Common myeloid progenitor, CD34-positive (primary cell): ENCODE results near the gene DRAM2.

Source experiments
- CTCF ChIA-PET: fragments of 350-600 bp; sonication (Branson Sonifier 250); formaldehyde crosslinking; loops from one replicate; lab custom pipeline; 2021; ENCODE audit warnings: antibody characterized with exemption; lab: Charles Lee
- POLR2A ChIA-PET: fragments of 350-600 bp; sonication (Branson Sonifier 250); formaldehyde crosslinking; loops from one replicate; lab custom pipeline; 2021; ENCODE audit warnings: antibody characterized with exemption; lab: Charles Lee
- DNase-seq, 3 donors: peaks; one replicate each; pipeline versions ENCODE4 v3.0.0 to v3.0.0-alpha.2; 2013
- H3K27ac ChIP-seq, 2 experiments: 1 replicate in 1 of 2; 2 replicates in 1 of 2; pipeline ENCODE4 v1.7.0; 2013; ENCODE audit warnings: inconsistent platforms in 2 of 2, low read length in 2 of 2, mild to moderate bottlenecking in 2 of 2, low read depth in 1 of 2, moderate library complexity in 1 of 2; ENCODE audit not compliant: severe bottlenecking in 2 of 2, insufficient read depth in 1 of 2, poor library complexity in 1 of 2
- H3K27me3 ChIP-seq, 5 experiments: replicated peaks in 2 of 5; 1 replicate in 3 of 5; 2 replicates in 2 of 5; pipeline versions ENCODE4 v1.6.1 to v1.7.0; 2013; ENCODE audit warnings: low read length in 4 of 5, mild to moderate bottlenecking in 2 of 5, moderate library complexity in 2 of 5, inconsistent platforms in 1 of 5; ENCODE audit not compliant: insufficient read depth in 5 of 5, control insufficient read depth in 4 of 5
- H3K36me3 ChIP-seq, 4 experiments: 1 replicate in 2 of 4; 2 replicates in 2 of 4; pipeline versions ENCODE4 v1.6.1 to v1.7.0; 2013; ENCODE audit warnings: low read length in 3 of 4, control low read depth in 1 of 4, mild to moderate bottlenecking in 1 of 4; ENCODE audit not compliant: control insufficient read depth in 4 of 4, insufficient read depth in 4 of 4
- H3K4me1 ChIP-seq, 4 experiments: 1 replicate in 3 of 4; 2 replicates in 1 of 4; pipeline versions ENCODE4 v1.6.1 to v1.7.1; 2013; ENCODE audit warnings: low read length in 3 of 4, mild to moderate bottlenecking in 3 of 4, control low read depth in 1 of 4, inconsistent platforms in 1 of 4, moderate library complexity in 1 of 4; ENCODE audit not compliant: control insufficient read depth in 4 of 4, insufficient read depth in 4 of 4; ENCODE audit errors: control extremely low read depth in 1 of 4
- H3K4me3 ChIP-seq, 7 experiments: 1 replicate in 4 of 7; 2 replicates in 3 of 7; pipeline versions ENCODE4 v1.5.1 to v1.7.0; 2013; ENCODE audit warnings: mild to moderate bottlenecking in 7 of 7, low read length in 6 of 7, moderate library complexity in 6 of 7, inconsistent platforms in 2 of 7, low read depth in 2 of 7, control low read depth in 1 of 7; ENCODE audit not compliant: insufficient read depth in 4 of 7, control insufficient read depth in 1 of 7; ENCODE audit errors: extremely low read depth in 1 of 7
- H3K9me3 ChIP-seq, 5 experiments: 1 replicate in 4 of 5; 2 replicates in 1 of 5; pipeline versions ENCODE4 v1.6.1 to v1.7.1; 2013; ENCODE audit warnings: low read length in 4 of 5, mild to moderate bottlenecking in 2 of 5, inconsistent platforms in 1 of 5, low read depth in 1 of 5, moderate library complexity in 1 of 5; ENCODE audit not compliant: control insufficient read depth in 4 of 5, insufficient read depth in 2 of 5; ENCODE audit errors: control extremely low read depth in 1 of 5
- WGBS: methylation state at CpG from one replicate; pipeline ENCODE4 v1.1.5; 2013; ENCODE audit not compliant: insufficient coverage; 5-methylcytosine and 5-hydroxymethylcytosine counted together

DRAM2 gene

GRCh38 chr1:111145542-111145941, 5.6 kb upstream of the DRAM2 start:
- ChIA-PET CTCF (interaction anchor here (1.4 kb wide), 1 partner anchor 10 kb away, joined by 3 read pairs; no protein-coding TSS in a partner anchor), POLR2A (no interaction called here)
- H3K27ac ChIP-seq = no peak overlapping the region
- H3K27me3 ChIP-seq = no peaks in the 10 kb centered on the region
- no peak for DNase-seq
- peaks cover 8 to 30% (median 20%) of the 10 kb centered on the region in 4 experiments for H3K36me3 ChIP-seq
- H3K4me3 ChIP-seq = no peak overlapping the region
- peaks cover 7 to 17% (median 14%) of the 10 kb centered on the region in 4 experiments for H3K4me1 ChIP-seq
- 100% methylated on average over 1 of the region's 2 CpGs for WGBS
- no peaks in the 10 kb centered on the region for H3K9me3 ChIP-seq

- CTCF ChIA-PET = no interaction called here
- peaks cover 0 to 9% (median 3%) of the 10 kb centered on the region in 4 experiments for H3K36me3 ChIP-seq
- peaks cover 7 to 28% (median 18%) of the 10 kb centered on the region in 4 experiments for H3K4me1 ChIP-seq
- no peaks in the 10 kb centered on the region for H3K27me3 ChIP-seq
- POLR2A ChIA-PET = no interaction called here
- WGBS = 100% methylated on average over 2 of the region's 5 CpGs
- H3K27ac ChIP-seq = peak overlapping the region in 1 of 2 experiments; percentile 25
- no peak overlapping the region for H3K4me3 ChIP-seq
- H3K9me3 ChIP-seq = no peaks in the 10 kb centered on the region
- DNase-seq = no peak
Measured at GRCh38 chr1:111142356-111142975, 2.6 kb upstream of the DRAM2 start.

- H3K4me3 ChIP-seq = peak overlapping the region in 6 of 7 experiments; percentile 83 to 100 (median 95)
- H3K27ac ChIP-seq = peak overlapping the region in 1 of 2 experiments; percentile 93
- H3K4me1 ChIP-seq = peaks cover 7 to 28% (median 18%) of the 10 kb centered on the region in 4 experiments
- no peaks in the 10 kb centered on the region for H3K27me3 ChIP-seq
- peaks cover 0 to 9% (median 1%) of the 10 kb centered on the region in 4 experiments for H3K36me3 ChIP-seq
- H3K9me3 ChIP-seq = no peaks in the 10 kb centered on the region
- CTCF ChIA-PET = no interaction called here
- WGBS = no CpG with 5 or more reads among the region's 5 CpGs
- DNase-seq = peak in 1 of 3 donors; percentile 15
- POLR2A ChIA-PET = no interaction called here
Measured at GRCh38 chr1:111141245-111142220, 1.6 kb upstream of the DRAM2 start.

- Histone ChIP-seq H3K27me3 (no peaks in the 10 kb centered on the region), H3K27ac (peak overlapping the region; percentile 69 to 93), H3K4me3 (peak overlapping the region; percentile 81 to 100 (median 94)), H3K9me3 (no peaks in the 10 kb centered on the region), H3K4me1 (peaks cover 7 to 28% (median 18%) of the 10 kb centered on the region in 4 experiments), H3K36me3 (peaks cover 0 to 5% (median under 1%) of the 10 kb centered on the region in 4 experiments)
- CTCF ChIA-PET = interaction anchor here (1.0 kb wide), 1 partner anchor 51 kb away, joined by 3 read pairs; no protein-coding TSS in a partner anchor
- POLR2A ChIA-PET = no interaction called here
- WGBS = 0% methylated on average over 9 of the region's 9 CpGs
- DNase-seq = no peak
Measured at GRCh38 chr1:111140680-111140967, 731 bp upstream of the DRAM2 start.

GRCh38 chr1:111139324-111139955, 453 bp downstream of the DRAM2 start:
- CTCF ChIA-PET = interaction anchor here (0.9 to 1.4 kb wide), 3 partner anchors 52 to 260 kb away, joined by 3 to 4 read pairs (median 3); no protein-coding TSS in a partner anchor
- Histone ChIP-seq H3K9me3 (no peaks in the 10 kb centered on the region), H3K27me3 (no peaks in the 10 kb centered on the region), H3K36me3 (peaks cover 0 to 8% (median 2%) of the 10 kb centered on the region in 4 experiments), H3K4me1 (peaks cover 7 to 33% (median 18%) of the 10 kb centered on the region in 4 experiments), H3K4me3 (peak overlapping the region; percentile 81 to 100 (median 94)), H3K27ac (peak overlapping the region; percentile 69 to 93)
- peak in 2 of 3 donors; percentile 65 to 71 for DNase-seq
- POLR2A ChIA-PET = no interaction called here
- 0% methylated on average over 24 of the region's 33 CpGs for WGBS

- DNase-seq = no peak
- no peak overlapping the region for H3K4me3 ChIP-seq
- H3K4me1 ChIP-seq = peaks cover 3 to 34% (median 11%) of the 10 kb centered on the region in 4 experiments
- no peaks in the 10 kb centered on the region for H3K27me3 ChIP-seq
- H3K9me3 ChIP-seq = no peaks in the 10 kb centered on the region
- peaks cover 0 to 8% (median 4%) of the 10 kb centered on the region in 4 experiments for H3K36me3 ChIP-seq
- ChIA-PET CTCF (no interaction called here), POLR2A (no interaction called here)
- no peak overlapping the region for H3K27ac ChIP-seq
- WGBS = no CpG with 5 or more reads among the region's 1 CpG
Measured at GRCh38 chr1:111133866-111134265, 6.0 kb downstream of the DRAM2 start.
